ENCODE measurements around the gene GIMAP6. TPM values are rescaled to one million over a fixed set of nuclear protein-coding genes. Genes with fewer than 3 reads are reported as not detected.

The GIMAP6 gene
- total RNA-seq, 1 donor from 2014 or later: not detected

GRCh38 chr7:150660939-150661613 is 28.9 kb upstream of the GIMAP6 start:
- no peak for DNase-seq (ENCODE audit: low read depth)
- Histone ChIP-seq H3K27me3 (ENCODE audit: control insufficient read depth, insufficient read depth, low read length) (no peaks in the 10 kb centered on the region), H3K4me3 (ENCODE audit: low read depth, low read length) (no peak overlapping the region), H3K36me3 (ENCODE audit: control insufficient read depth, insufficient read depth, low read length) (no peaks in the 10 kb centered on the region)
- no peak for TF ChIP-seq CTCF (IDR thresholded peaks at IDR 0.05; ENCODE audit: insufficient read depth, low read length, severe bottlenecking)
- FAIRE-seq: no peak

- no peak for FAIRE-seq
- no peak for TF ChIP-seq CTCF (IDR thresholded peaks at IDR 0.05; ENCODE audit: insufficient read depth, low read length, severe bottlenecking)
Measured at GRCh38 chr7:150657526-150657925, 25.3 kb upstream of the GIMAP6 start.

GRCh38 chr7:150656047-150656446 is 23.9 kb upstream of the GIMAP6 start:
- no peak overlapping the region for H3K4me3 ChIP-seq (ENCODE audit: low read depth, low read length)
- FAIRE-seq: no peak
- no peaks in the 10 kb centered on the region for H3K27me3 ChIP-seq (ENCODE audit: control insufficient read depth, insufficient read depth, low read length)
- no peak for TF ChIP-seq CTCF (IDR thresholded peaks at IDR 0.05; ENCODE audit: insufficient read depth, low read length, severe bottlenecking)
- no peaks in the 10 kb centered on the region for H3K36me3 ChIP-seq (ENCODE audit: control insufficient read depth, insufficient read depth, low read length)
- DNase-seq (ENCODE audit: low read depth): no peak

More at GRCh38 chr7:150657526-150657925, 25.3 kb upstream of the GIMAP6 start:
- Histone ChIP-seq H3K27me3 (ENCODE audit: control insufficient read depth, insufficient read depth, low read length) (no peaks in the 10 kb centered on the region), H3K36me3 (ENCODE audit: control insufficient read depth, insufficient read depth, low read length) (no peaks in the 10 kb centered on the region), H3K4me3 (ENCODE audit: low read depth, low read length) (no peak overlapping the region)
- no peak for DNase-seq (ENCODE audit: low read depth)

GRCh38 chr7:150654692-150655091 is 22.5 kb upstream of the GIMAP6 start:
- Histone ChIP-seq H3K36me3 (ENCODE audit: control insufficient read depth, insufficient read depth, low read length) (no peaks in the 10 kb centered on the region), H3K4me3 (ENCODE audit: low read depth, low read length) (no peak overlapping the region), H3K27me3 (ENCODE audit: control insufficient read depth, insufficient read depth, low read length) (no peaks in the 10 kb centered on the region)
- no peak for TF ChIP-seq CTCF (IDR thresholded peaks at IDR 0.05; ENCODE audit: insufficient read depth, low read length, severe bottlenecking)
- FAIRE-seq: no peak
- DNase-seq (ENCODE audit: low read depth): no peak

- FAIRE-seq: peak; percentile 18
- TF ChIP-seq CTCF (IDR thresholded peaks at IDR 0.05; ENCODE audit: insufficient read depth, low read length, severe bottlenecking): no peak
Measured at GRCh38 chr7:150649080-150649385, 16.8 kb upstream of the GIMAP6 start.

More at GRCh38 chr7:150649080-150649385, 16.8 kb upstream of the GIMAP6 start:
- no peak overlapping the region for H3K4me3 ChIP-seq (ENCODE audit: low read depth, low read length)
- no peak for DNase-seq (ENCODE audit: low read depth)
- H3K27me3 ChIP-seq (ENCODE audit: control insufficient read depth, insufficient read depth, low read length): no peaks in the 10 kb centered on the region
- no peaks in the 10 kb centered on the region for H3K36me3 ChIP-seq (ENCODE audit: control insufficient read depth, insufficient read depth, low read length)
